Stimulated activated CD8-positive, alpha-beta memory T cell treated with anti-CD3 and anti-CD28 coated beads, Interleukin-15, amount 100 ng/mL, for 24 hours (primary cell): Measurements from ENCODE around the gene R3HCC1L.

Experiments used
- DNase-seq: peaks from one replicate; pipeline ENCODE4 v3.0.0-alpha.2; 2020; ENCODE audit warnings: low read depth

Gene R3HCC1L

GRCh38 chr10:98235846-98236245 lies 101.4 kb downstream of the R3HCC1L start:
- no peak for DNase-seq

- no peak for DNase-seq
Measured at GRCh38 chr10:98236862-98237261, 102.4 kb downstream of the R3HCC1L start.

- DNase-seq, result no peak
Measured at GRCh38 chr10:98238391-98238790, 103.9 kb downstream of the R3HCC1L start.

- DNase-seq, result no peak
Measured at GRCh38 chr10:98240524-98240923, 106.1 kb downstream of the R3HCC1L start.

- DNase-seq, result no peak
Measured at GRCh38 chr10:98242823-98243222, 108.4 kb downstream of the R3HCC1L start.

- no peak for DNase-seq
Measured at GRCh38 chr10:98244141-98244540, 109.7 kb downstream of the R3HCC1L start.

- no peak for DNase-seq
Measured at GRCh38 chr10:98244586-98244985, 110.1 kb downstream of the R3HCC1L start.

GRCh38 chr10:98246911-98247805 lies 112.7 kb downstream of the R3HCC1L start:
- DNase-seq, result no peak

GRCh38 chr10:98248018-98248417 lies 113.6 kb downstream of the R3HCC1L start:
- DNase-seq, result no peak

GRCh38 chr10:98249134-98249533 lies 114.7 kb downstream of the R3HCC1L start:
- no peak for DNase-seq

GRCh38 chr10:98251399-98251798 lies 116.9 kb downstream of the R3HCC1L start:
- DNase-seq, result no peak

- no peak for DNase-seq
Measured at GRCh38 chr10:98252464-98252863, 118.0 kb downstream of the R3HCC1L start.

GRCh38 chr10:98253499-98253898 lies 119.0 kb downstream of the R3HCC1L start:
- DNase-seq, result no peak

- DNase-seq, result no peak
Measured at GRCh38 chr10:98254234-98254974, 119.9 kb downstream of the R3HCC1L start.

GRCh38 chr10:98255146-98255877 lies 120.9 kb downstream of the R3HCC1L start:
- DNase-seq, result no peak

- no peak for DNase-seq
Measured at GRCh38 chr10:98256692-98257091, 122.2 kb downstream of the R3HCC1L start.

- DNase-seq, result no peak
Measured at GRCh38 chr10:98257198-98257597, 122.7 kb downstream of the R3HCC1L start.

GRCh38 chr10:98257961-98258360 lies 123.5 kb downstream of the R3HCC1L start:
- no peak for DNase-seq

- DNase-seq, result no peak
Measured at GRCh38 chr10:98258683-98259454, 124.4 kb downstream of the R3HCC1L start.

GRCh38 chr10:98259606-98260315 lies 125.3 kb downstream of the R3HCC1L start:
- DNase-seq, result no peak

- no peak for DNase-seq
Measured at GRCh38 chr10:98260350-98260749, 125.9 kb downstream of the R3HCC1L start.
